Endometrial microvascular endothelial cells (primary cell): ENCODE data around the gene IL31RA. TPM values are rescaled to one million over a fixed set of nuclear protein-coding genes. Genes with fewer than 3 reads are reported as not detected.
"Not testable (repeated sequence)": the region's sequence is repeated elsewhere in the genome, so short reads cannot be mapped to it uniquely, and the experiment has no call there.

Experiments
- in situ Hi-C: cut with HindIII; loops from 2 replicates; pipeline ENCODE4 v1.10.0; 2017; ENCODE audit warnings: low sequenced_read_pairs, low pct_unique_long_range_greater_than_20kb; ENCODE audit errors: inconsistent ontology term
- total RNA-seq: library from RNA; depleted of rRNA; stranded (reverse); fragments of >200 nt; gene quantifications from one replicate; pipeline ENCODE4 v1.2.3, GENCODE V29; 2015; ENCODE audit errors: inconsistent ontology term

The IL31RA gene
- 2.0 TPM for total RNA-seq

DNA sequence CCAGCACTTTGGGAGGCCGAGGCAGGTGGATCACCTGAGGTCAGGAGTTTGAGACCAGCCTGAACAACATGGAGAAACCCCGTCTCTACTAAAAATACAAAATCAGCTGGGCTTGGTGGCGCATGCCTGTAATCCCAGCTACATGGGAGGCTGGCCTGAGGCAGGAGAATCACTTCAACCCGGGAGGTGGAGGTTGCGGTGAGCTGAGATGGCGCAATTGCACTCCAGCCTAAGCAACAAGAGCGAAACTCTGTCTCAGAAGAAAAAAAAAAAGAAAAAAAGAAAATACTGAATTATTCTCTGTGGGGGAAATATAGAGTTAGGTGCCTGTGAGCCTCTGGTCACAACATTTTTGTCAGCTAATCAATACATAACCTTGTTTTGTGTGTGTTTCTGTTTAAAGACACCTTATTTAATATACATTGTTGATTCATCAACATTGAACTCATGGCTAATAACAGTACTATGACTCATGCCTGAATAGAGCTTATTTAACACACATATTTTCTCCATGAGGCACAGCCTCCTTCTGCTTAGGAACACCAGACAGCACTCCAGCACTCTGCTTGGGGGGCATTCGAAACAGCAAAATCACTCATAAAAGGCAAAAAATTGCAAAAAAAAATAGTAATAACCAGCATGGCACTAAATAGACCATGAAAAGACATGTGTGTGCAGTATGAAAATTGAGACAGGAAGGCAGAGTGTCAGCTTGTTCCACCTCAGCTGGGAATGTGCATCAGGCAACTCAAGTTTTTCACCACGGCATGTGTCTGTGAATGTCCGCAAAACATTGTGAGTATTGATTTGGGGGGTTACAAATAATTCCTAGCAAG lies at the start of gene IL31RA:
TSS of gene IL31RA (plus strand) at position 519 of the 836 bp plus-strand sequence. CDS start at position 733, 214 bp downstream.
- in situ Hi-C loops: no loop called here

DNA sequence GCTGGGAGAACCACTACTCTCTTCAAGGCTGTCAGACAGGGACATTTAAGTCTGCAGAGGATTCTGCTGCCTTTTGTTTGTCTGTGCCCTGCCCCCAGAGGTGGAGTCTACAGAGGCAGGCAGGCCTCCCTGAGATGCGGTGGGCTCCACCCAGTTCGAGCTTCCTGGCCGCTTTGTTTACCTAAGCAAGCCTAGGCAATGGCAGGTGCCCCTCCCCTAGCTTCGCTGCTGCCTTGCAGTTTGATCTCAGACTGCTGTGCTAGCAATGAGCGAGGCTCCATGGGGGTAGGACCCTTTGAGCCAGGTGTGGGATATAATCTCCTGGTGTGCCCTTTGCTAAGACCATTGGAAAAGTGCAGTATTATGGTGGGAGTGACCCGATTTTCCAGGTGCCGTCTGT lies 42.3 kb upstream of the IL31RA start:
- in situ Hi-C loops: not testable (repeated sequence)

DNA sequence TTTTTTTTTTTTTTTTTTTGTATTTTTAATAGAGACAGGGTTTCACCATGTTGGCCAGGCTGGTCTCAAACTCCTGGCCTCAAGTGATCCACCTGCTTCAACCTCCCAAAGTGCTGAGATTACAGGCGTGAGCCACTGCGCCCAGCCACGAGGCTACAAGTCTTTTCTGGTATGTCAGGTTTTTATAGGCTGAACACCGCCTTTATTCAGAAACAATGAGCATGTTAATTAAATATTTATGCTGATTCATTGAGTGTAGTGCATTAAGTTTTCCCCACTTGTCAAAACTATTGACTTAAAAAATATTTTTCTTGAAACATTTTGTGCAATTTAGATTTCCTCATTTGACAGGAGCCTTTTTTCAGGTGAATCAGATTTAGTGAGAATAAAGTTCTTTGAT lies 35.2 kb upstream of the IL31RA start:
- in situ Hi-C loops: not testable (repeated sequence)

DNA sequence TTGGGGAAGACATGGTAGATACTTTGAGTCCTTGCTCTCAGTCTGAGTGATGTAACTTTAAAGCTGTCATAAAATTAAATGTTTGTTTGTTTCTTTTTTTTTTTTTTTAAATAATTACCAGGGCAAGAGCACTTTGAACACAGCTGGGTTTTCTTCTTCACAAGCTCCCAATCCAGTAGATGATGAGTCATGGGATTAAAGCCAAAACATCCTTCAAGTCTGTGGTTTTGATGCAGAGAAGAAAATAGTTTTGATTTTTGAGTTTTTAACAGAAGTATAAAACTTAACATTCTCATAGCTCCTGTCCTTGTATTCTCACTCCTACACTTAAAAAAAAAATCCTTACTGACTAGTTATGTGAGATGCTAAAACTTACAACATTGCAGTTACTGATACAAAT lies 34.8 kb upstream of the IL31RA start:
- in situ Hi-C loops: no loop called here

DNA sequence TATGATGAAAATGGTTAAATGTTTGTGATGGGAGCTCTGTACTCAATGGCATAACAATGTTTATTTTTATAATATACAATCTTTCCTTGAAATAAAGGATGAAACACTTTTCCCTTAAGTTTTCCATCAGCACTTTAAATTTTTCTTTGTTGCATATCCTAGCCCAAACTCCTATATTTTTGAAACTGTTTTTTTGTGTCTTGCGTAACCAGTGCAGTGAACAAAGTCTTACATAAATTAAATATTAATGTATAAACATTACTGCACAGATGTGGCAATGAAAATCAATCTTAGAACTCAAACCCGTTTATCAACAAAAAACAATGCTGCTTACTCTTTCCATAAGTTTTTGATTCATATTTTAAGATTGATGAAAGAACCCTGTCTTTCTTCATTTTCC lies 34.1 kb upstream of the IL31RA start:
- in situ Hi-C loops: no loop called here

DNA sequence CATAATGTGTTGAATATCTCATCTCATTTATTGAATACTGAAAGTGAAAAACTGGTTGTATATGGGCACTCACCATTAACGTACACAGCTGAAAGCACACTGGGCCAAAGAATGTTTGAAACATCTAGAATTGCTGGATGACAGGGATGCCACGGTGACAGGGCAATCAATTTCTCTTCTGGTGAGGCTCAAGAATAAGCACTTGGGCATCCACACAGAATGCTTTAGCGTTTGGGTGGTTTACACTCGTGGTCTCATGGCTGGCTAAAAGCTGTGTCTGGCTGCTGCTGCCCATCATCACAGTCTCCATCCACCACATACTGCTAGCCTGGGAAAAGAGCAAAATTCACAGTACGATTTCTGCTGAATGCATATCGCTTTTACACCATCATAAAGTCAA lies 30.7 kb upstream of the IL31RA start:
- in situ Hi-C loops: no loop called here

DNA sequence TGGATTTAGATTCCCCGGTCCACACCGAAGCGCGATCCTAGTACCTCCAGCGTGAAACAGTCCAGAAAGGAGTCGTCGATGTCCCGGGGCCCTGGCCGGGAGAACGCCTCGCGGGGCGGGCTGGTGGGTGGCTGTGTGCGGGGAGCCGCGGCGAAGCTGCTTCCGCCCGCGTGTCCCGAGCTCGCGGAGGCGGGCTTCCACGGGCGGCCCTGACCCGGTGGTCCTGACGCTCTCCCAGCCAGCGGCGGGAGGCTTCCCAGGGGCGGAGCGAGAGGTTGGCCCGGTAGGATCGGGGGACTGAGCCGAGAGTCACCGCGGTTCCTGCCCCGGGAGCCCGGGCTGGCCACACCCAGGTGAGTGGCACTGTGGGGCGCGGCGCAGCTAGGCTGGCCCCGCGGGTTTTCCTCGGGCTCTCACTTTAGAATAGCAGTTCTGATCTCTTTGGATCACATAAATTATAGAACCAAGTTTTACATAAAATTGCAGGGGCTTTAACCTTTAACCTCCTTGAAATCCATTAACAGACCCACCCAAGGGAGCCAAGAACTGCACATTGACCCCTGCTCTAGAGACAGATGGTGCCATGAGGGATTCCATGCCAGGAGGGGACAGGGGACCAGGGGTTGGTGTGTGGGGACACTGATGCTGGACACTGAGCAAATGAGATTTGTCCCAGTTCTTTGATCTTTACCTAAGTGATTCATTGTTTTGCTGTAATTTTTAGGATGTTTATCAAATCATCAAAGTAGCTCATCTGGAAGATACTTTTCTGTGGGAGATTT lies 29.2 kb upstream of the IL31RA start:
- in situ Hi-C loops: no loop called here

DNA sequence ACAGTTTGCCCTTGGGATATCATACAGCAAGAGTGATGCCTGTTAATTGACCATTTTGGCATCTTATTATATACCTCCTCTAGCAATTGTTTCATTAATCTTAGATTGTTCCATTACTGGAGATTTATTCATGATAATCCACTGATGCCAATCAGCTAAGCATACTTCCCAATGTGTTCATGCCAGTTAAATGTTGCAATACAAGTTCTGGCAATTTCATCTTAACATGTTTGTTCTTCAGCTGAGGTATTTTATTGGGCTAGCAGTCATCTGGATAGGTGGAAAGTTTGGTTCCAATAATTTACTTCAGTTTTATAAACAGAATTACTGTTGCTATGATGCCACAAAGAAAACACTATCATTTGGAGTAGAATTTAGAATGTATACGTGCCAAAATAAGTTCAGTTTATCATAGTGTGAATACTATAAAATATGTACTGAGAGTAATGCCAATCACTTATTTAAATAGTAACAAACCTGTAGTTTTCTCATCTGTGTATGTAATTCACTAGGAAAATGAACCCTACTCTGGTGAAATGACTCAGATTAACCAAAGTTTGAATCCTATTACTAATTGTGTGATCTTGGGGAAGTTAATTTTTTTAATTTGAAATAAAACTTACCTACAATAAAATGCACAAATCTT lies 27.9 kb upstream of the IL31RA start:
- in situ Hi-C loops: no loop called here

DNA sequence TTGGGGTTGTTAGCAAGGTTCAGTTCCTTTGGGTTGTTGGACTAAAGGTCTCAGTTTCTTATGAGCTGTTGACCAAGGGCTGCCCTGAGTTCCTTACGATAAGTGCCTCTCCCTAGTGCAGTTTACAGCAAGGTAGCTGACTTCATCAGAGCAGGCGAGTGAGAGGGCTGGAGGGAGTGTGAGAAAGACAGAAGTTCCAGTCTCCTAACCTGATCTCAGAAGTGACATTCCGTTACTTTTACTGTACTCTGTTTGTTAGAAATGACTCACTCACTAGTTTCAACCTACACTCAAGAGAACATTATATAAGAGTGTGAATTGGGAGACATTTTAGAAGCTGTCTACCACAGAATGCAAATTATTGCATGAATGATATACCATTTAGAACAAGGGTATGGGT lies 21.2 kb upstream of the IL31RA start:
- in situ Hi-C loops: no loop called here

DNA sequence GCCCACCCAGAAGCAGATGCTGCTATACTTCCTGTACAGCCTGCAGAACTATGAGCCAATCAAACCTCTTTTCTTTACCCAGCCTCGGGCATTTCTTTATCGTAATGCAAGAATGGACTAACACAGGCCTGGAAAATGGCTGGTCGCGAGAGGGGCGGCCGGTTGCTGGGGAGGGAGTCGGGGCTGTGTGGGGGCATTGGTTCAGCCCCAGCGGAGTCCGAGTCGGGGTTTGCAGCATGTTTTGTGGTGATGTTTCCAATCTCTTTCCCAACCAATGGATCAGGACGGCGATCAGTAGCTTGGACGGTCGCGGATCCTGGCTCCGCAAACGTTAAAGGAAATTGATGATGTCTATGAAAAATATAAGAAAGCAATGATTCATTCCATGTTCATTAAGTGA lies 18.7 kb upstream of the IL31RA start:
- in situ Hi-C loops: no loop called here

DNA sequence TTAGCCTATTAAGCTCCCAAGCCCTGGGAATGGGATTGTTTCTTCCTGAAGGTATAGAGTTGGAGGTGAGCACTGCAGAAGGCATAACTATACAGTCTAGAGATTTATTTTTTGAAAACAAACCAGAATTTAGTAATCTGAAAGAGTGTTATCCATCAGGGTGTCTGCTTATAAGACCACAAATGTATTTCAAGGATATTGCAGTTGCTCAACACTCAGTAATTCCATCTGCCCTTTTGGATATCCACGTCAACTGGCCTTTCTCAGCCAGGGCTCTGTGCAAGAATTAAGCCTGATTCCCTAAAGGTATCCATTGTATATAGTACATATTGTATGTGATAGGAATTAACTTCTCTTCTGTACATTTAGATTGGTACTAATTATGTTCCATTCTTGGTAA lies 15.0 kb upstream of the IL31RA start:
- in situ Hi-C loops: no loop called here

DNA sequence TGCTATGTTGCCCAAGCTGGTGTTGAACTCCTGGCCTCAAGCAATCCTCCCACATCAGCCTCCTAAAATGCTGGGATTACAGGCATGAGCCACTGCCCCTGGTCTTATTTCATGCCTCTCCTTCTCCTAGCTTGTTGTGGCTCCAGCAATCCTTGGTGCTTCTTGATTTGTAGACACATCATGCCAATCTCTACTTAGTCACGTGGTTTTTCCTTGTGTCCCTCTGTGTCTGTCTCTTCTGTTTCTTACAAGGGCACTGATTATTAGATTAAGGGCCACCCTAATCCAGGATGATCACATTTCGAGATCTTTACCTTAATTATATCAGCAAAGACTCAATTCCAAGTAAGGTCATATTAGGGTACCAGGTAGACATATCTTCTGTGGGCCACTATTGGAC lies 9.2 kb upstream of the IL31RA start:
- in situ Hi-C loops: no loop called here

DNA sequence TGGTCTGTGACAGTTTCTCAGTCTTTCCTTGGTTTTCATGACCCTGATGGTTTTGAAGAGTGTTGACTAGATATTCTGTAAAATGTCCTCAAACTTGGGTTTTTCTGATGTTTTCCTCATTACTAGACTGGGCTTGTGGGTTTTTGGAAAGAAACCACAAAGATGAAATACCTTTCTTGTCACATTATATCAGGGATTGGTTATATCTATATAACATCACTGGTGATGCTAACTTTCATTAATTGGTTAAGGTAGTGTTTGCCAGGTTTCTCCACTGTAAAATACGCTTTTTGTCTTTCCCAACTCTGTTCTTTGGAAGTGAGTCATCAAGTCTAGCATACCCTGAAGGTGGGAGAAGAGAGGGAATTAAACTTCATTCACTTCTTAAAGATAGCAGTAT lies 3.3 kb upstream of the IL31RA start:
- in situ Hi-C loops: no loop called here

DNA sequence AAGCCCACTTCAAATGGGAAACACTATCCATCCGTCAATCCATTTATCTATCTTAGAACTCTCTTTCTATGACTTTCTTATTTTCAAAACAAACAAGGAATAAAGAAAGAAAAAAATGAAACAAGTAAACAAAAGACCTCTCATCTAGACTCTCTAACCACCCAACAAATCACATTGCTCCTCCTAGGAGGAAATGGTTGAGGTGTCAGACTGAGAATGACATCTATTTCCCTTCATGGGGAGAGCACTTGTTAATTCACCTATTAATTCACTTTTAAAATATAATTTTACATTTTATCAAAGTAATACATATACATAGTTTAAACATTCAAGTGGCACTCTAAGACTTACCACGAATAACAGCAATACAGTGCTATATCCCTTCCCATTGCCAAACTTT lies 2.4 kb upstream of the IL31RA start:
- in situ Hi-C loops: no loop called here

DNA sequence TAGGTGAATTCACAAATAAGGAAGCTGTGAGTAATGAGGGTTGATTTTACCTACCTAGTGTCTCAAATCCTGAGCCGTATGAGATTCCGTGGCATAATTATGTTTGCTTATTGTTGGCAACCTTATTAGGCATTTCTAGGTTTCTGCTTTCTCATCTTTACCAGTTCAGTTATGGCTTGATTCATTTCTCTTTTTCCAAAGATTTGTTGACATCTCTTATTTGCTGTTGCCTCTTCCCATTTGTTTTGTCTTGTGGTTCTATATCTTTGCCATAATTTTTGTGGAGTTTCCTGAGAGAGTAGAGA lies 470 bp downstream of the IL31RA start:
- in situ Hi-C loops: no loop called here

DNA sequence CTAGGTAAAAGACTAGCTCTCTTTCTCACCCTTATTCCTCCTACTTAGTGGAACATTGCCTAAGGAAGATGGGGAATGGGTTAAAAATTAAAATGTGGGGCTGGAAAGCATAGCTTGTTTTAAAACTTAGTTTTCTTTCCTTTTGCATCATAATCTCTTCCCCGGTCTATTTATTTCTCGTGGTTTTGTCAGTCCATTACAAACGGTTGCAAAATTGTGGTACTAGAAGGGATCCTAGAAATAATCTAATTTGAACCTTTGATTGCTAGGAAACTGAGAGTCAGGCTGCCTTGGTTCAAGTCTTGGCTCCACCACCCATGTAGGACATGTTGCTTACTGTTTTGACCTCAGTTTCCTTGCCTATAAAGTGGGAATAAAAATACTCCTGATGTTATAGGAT lies 1.3 kb downstream of the IL31RA start:
- in situ Hi-C loops: no loop called here

DNA sequence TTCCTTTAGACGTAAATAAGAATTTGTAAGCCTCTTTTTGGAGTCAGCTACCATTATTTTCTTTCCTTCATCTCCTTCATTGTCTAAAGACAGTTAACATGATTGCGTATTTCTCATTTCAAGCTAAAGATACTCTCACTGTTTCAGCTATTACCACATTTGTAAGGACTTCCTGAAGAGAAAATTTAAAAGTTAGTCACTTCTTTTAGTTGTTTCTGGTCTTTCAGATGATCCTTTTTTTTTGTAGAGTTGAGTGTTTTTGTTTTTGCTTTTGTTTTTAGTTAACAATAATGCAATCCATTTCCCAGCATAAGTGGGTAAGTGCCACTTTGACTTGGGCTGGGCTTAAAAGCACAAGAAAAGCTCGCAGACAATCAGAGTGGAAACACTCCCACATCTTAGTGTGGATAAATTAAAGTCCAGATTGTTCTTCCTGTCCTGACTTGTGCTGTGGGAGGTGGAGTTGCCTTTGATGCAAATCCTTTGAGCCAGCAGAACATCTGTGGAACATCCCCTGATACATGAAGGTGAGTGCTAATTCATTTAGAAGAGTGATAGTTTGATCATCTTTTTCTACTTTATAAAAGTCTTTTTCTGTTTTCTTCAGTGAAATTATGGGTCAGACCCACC lies 2.0 kb downstream of the IL31RA start:
- in situ Hi-C loops: no loop called here

DNA sequence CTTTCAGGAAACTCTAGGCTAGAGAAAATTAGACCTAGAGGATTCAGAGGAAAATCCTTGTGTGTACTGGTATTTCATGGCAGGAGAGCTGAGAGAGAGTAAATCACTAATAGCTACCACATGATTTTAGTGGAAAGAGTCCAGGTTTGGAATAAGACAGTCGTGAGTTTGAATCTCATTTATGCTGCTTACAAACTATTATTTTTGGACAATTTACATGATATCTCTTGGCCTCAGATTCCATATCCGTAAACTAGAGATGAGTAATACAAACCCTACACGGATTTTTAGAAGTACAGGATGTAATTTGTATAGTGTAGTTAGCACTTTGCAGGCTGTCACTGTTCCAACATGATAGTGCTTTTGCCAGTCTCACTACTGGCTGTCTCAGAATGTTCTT lies 2.7 kb downstream of the IL31RA start:
- in situ Hi-C loops: no loop called here

DNA sequence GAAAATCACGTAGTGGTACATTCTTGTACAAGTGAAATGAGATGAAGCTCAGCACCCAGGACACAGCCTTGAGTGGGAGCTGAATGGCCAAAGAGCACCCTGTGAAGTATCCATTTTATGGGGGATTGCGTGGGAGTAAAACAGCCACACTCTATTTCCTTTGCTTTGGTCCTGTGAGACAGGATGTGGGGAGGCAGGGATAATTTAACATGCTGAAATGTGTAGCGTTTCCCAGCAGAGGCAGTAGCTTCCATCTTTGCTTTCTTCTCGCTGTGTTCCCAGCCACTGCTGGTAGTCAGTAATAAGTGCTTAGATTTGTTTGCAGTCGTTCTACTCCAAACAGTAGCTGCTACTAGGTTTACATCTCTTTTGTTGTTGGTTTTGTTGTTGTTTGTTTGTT lies 4.4 kb downstream of the IL31RA start:
- in situ Hi-C loops: no loop called here
